ENCODE data around the gene FNIP1.
"Not testable (repeated sequence)": the region's sequence is repeated elsewhere in the genome, so short reads cannot be mapped to it uniquely, and the experiment has no call there.

FNIP1 gene

DNA sequence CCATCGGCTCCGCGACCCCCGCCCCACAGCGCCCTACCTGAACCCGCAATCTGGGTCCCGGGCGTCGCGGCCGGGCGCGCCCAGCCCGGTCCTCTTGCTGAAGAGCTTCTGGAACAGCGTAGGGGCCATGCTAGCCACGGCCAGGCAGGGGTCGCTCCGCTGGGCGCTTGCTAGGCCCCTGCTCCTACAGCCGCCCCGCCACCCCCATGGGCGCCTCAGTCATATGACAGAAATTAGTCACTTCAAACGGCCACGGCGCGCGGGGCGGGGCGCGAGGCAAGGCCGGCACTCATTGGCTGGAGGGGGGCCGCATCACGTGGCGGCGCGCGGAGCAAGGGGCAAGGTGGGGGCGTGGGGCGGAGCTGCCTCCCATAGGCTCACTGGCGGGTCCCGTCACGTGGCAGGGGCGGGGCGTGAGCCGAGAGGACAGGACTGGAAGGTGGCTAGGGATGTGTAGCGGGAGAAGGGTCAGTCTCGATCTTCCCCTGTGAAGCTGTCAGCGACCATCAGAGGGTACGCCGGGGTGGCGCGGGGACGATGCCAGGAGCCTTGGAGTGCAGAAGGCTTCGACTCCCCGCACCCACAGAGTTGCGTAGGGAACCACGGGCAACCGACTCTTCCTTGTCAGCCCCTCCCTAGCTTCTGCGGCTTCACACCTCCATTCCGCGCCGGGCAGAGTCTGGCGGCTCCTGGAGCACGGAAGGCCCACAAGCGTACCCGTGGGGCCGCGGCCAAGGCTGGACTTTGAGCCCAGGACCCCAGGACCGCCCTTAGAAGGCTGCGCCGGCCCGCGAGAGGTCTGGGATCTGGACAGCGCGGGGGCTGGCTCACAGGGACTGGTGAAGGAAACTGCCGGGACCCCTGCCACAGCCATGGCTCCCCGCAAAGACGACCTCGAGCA lies at the start of gene FNIP1:
TSS of gene FNIP1 (minus strand) at position 225 of the 901 bp plus-strand sequence. CDS start at position 129, 96 bp downstream.
- peak; percentile 95 for DNase-seq (ENCODE audit: low read depth)

DNA sequence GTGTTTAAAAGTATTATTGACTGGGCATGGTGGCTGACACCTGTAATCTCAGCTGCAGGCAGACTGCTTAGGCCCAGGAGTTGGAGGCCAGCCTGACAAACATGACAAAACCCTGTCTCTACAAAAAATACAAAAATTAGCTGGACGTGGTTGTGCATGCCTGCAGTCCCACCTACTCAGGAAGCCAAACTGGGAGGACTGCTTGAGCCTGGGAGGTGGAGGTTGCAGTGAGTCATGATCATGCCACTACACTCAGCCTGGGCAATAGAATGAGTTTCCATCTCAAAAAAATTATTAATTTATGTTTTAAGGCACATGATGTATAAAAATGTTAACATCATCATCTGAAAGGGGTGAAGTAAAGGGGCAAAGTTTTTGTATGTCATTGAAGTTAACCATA lies 49.7 kb upstream of the FNIP1 start:
- DNase-seq (ENCODE audit: low read depth), result no peak

DNA sequence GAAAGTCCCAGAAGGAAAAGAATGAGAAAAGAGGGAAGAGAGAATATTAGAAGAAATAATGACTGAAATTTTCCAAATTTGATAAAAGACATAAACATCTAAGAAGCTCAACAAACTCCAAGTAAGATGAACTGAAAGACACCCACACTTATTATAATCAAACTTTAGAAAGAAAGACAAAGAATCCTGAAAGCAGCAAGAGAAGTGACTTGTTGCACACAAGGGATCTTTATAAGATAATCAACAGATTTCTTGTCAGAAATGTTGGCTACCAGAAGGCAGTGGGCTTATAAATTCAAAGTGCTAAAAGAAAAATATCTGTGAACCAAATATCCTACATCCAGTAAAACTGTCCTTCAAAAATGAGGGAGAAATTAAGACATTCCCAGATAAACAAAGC lies 49.0 kb upstream of the FNIP1 start:
- no peak for DNase-seq (ENCODE audit: low read depth)

DNA sequence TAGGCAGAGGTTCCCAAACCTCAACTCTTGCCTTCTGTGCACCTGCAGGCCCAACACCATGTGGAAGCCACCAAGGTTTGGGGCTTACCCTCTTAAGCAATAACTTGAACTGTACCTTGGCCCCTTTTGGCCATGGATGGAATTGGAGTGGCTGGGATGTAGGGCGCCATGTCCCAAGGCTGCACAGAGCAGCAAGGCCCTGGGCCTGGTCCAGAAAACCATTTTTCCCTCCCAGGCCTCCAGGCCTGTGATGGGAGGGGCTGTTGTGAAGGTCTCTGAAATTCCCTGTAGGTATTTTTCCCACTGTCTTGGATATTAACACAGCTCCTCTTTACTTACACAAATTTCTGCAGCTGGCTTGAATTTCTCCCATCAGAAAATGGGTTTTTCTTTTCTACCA lies 46.2 kb upstream of the FNIP1 start:
- DNase-seq (ENCODE audit: low read depth), result not testable (repeated sequence)

DNA sequence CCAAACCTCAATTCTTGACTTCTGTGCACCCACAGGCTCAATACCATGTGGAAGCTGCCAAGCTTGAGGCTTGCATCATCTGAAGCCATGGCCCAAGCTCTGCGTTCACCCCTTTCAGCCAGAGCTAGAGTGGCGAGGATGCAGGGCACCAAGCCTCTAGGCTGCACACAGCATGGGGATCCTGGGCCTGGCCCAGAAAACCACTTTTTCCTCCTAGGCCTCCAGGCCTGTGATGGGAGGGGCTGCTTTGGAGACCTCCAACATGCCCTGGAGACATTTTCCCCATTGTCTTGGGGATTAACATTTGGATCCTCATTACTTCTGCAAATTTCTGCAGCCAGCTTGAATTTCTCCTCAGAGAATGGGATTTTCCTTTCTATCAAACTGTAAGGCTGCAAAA lies 35.9 kb upstream of the FNIP1 start:
- DNase-seq (ENCODE audit: low read depth), result not testable (repeated sequence)

DNA sequence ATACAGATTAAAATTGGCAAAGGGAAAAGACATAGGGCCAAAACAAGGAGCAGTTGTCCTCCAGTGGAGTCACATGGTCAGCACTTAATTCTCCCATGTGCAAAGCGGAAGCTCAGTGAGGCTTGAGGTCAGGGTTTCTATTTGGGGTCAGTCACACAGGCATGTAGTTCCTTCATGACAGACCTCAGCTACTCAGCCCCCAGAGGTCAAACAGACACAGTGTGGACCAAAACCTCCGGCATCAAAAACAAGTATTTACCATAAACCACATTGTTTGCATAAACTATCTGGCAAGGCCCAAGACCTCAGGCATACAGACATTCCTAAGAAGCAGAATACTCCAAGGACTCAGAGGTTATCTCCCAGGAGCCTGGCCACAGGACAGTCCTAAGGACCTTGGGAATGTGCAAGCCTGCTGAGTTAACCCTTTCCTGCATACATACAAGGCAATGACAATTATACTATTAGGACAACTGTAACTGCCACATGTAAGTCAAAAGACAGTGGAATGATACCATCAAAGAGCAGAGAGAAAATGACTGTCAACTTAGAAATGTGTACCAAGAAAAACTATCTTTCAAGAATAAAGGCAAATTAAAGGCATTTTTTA lies 28.7 kb upstream of the FNIP1 start:
- DNase-seq (ENCODE audit: low read depth), result no peak

DNA sequence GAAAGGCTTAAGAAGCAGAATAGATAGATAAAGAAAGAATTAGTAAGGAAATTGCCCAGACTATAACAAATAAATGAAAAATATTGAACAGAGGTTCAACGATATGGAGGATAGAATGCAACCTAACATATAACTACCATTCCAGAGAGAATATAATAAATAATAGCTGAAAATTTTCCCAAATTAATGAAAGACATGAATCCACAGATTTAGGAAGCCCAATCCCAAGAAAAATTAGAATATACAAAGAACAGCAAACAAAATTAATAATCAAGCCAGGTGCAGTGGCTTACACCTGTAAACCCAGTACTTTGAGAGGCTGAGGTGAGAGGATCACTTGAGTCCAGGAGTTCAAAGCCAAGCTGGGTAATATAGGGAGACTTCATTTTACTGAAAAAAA lies 27.8 kb upstream of the FNIP1 start:
- no peak for DNase-seq (ENCODE audit: low read depth)

DNA sequence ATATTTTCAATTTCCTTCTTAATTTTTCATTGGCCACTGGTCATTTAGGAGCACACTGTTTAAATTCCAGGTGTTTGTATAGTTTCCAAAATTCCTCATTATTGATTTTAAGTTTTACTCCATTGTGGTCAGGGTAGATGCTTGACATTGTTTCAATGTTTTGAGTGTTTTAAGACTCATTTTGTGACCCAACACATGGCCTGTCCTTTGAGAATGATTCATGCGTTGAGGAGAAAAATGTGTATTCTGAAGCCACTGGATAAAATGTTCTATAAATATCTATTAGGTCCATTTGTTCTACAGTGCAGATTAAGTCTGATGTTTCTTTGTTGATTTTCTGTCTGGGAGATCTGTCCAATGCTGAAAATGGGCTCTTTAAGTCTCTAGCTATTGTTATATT lies 24.4 kb upstream of the FNIP1 start:
- DNase-seq (ENCODE audit: low read depth), result no peak

DNA sequence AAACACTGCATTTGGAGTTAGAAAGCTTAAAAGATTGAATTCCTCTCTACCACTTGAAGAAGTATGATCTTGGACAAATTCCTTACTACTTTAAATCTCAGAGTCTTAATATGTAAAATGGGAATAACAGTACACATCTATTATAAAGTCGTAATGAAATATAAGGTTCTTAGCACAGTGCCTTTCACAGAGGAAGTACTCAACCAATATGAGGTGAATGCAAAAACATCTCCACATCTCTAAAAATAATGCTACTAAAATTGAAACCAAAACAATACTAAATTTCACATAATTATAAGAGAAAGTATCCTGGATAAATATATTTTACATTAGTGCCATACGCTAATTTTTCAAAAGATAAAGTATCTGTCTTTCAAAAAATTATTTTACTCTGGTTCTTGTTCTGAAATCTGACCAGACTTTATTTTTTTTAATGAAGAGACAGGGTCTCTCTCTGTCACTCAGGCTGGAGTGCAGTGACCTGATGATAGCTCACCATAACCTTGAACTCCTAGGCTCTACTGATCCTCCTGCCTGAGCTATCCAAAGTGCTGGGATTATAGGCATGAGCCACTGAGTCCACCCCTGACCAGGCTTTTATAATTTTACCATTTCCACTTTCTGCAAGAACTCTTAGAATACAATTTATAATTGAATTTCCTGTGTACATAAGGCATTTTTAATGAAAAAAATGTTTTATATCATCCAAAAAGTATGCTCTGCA lies 21.3 kb upstream of the FNIP1 start:
- DNase-seq (ENCODE audit: low read depth), result no peak

DNA sequence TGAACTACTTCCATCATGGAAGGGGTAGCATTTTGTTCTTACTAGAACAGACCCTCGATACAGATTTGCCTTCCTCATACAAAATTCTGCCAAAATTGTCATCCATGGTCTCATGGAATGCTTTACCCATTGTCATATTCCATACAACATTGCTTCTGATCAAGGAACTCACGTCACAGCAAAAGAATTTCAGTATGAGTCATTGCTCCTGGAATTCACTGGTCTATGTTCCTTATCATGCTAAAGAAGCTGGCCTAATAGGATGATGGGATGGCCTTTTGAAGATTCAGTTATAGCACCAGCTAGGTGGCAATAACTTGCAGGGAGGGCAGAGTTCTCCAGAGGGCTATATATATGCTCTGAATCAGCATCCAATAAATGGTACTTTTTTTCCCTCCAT lies 18.2 kb upstream of the FNIP1 start:
- DNase-seq (ENCODE audit: low read depth), result no peak

DNA sequence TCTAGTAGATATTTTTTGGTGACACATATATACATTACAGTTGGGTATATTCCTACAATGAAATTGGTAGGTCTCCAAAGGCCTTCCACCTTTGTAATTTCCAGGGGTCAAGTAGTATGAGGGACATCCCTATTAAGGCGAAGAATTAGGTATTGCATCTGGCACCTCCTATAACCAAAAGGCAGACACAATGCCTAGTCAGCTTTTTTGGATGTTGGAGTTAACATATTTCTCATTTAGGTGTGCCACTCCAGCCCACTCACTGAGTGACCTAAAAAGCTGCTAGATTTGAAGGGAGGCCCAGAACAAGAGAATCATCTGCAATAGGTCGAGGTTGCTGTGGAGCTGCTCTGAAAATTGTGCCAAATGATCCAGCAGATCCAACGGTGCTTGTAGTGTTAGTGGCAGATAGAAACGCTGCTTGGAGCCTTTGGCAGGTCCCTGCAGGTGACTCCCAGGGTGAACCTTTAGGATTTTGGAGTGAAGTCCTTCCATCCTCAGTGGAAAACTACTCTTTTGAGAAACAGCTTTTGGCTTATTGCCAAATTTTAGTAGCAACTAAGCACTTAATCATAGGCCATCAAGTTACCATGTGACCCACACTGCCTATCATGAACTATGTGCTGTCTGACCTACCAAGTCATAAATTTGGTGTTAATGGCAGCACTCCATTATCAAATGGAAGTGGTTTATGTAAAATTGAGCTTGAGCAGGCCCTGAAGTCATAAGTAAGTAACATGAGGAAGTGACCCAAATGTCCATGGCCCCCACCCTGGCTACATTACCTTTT lies 15.7 kb upstream of the FNIP1 start:
- no peak for DNase-seq (ENCODE audit: low read depth)

DNA sequence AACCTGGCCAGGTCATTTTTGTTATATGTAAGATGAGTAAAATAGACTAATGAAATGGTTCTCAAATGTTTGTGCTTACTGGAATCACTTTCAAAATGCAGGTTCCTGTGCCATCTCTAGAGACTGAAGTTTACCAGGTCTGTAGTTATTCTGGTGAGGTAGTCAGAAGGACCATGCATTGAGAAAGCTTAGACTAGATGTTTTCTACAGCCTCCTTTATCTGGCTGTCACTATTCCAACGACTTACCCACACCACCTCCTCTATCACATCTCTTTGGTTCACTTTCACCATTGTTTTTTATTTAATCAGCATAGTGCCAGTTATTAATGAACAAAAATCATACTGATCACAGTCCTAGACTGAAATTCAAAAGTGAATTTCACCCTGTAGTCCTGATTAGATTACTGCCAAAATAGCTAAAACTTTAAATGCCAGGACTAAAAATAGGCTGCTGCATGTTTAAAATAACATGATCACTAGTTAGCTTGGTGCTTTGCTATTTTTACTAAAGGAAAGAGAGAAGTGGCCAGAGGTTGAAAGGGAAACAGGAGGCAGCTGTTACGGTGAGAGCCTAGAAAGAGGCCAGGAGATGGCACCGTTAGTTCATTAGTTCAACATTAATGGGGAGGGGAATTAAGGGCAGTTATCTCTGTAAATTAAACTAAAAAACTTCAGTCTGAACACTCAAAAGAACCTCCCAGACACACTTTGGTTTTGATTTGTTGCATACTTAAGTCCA lies 13.9 kb upstream of the FNIP1 start:
- DNase-seq (ENCODE audit: low read depth), result no peak

DNA sequence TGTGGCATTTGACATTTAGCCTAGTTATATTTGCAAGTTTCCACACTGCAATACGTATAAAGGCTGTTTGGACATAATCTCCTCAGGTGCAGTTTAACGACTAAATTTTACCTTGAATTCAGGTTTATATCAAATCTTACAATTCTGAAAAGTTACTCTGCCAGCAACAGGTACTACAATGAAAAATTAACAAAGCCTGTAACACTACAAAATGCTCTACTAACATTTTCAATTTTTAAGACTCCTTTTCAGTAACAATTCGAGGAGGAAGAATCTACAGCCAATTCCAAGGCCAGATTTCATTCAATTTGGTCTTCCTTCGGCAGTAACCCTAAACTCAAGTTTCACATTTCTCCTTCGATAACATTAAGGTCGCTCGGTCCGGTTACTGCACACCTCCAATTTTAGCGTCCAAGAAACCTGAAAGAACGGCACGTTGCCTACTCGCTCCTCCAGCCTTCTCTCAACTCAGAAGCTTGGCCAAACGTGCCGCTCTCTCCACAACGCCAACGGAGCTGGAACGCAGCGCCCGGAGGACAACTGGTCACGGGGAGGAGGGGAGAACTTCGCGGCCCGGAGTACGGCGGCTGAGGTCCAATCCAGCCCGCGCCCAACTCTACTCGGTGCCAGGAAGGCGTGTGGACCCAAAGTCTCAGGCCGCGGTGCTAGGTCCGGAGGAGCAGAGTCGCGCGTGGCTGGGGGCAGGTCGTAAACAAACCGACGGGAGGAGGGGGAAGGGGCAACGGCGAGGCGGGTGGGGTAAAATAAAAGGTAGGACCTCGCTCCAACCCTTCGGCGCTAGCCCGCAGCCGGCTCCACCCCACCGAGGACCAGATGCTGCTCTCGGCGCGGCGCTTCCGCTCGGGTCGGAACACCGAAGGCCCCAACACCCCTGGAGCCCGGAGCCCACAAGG lies 681 bp downstream of the FNIP1 start:
- peak; percentile 9 for DNase-seq (ENCODE audit: low read depth)

DNA sequence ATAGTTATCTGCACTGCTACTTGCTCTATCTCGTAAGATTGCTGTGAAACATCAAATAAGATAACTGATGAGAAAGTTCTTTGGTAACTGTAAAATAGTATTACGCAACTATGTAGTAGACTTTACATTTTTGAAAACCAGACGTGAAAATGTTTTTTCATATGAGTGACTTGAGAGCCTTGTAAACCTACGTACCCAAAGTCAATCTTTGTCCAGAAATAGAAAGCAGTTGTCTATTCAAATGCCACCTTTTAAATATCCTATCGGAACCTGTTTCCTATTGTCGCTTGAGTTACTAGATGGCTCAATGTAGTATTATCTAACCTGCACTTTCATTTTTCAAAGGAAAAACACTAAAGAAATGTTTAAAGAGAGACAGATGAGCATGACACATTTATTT lies 1.6 kb downstream of the FNIP1 start:
- no peak for DNase-seq (ENCODE audit: low read depth)

DNA sequence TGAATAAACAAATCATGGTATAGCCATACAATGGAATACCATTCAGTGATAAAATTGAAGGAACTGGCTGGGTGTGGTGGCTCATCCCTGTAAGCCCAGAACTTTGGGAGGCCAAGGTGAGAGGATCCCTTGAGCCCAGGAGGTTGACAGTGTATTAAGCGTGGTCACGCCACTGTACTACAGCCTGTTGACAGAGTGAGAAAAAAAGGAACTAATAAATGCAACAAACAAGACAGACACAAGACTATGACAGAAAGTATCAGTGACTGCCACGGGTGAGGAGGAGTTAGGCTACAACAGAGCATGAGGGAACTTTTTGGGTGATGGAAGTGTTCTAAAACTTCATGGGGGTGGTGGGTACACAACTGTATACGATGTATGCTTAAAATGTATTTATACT lies 2.2 kb downstream of the FNIP1 start:
- DNase-seq (ENCODE audit: low read depth), result no peak

DNA sequence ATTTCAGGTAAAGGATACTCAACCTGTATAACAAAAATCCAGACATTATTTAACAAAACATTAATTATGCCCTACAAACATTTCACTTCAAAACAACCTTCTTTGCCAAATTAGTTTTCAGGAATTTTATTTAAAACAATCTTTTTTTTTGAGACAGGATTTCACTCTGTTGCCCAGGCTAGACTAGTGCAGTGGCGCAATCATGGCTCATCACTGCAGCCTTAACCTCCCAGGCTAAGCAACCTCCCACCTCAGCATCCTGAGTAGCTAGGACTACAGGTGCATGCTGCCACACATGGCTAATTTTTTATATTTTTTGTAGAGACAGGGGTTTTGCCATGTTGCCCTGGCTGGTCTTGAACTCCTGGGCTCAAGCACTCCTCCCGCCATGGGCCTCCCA lies 3.9 kb downstream of the FNIP1 start:
- DNase-seq (ENCODE audit: low read depth), result no peak

DNA sequence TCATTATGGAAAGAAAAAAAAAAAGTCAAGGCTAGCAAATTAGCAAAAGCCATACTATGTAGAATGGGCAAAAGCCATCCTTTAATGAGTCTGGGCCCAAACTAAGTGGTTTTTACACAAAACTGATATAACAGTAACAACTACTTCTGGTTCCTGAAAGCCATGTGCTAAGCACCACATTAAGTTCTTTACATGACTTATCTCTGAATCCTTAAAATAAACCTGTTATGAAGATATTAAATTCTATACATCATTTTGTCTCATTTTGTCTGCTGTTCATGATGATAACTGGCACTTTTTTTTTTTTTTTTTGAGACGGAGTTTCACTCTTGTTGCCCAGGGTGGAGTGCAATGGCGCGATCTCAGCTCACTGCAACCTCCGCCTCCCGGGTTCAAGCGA lies 5.0 kb downstream of the FNIP1 start:
- DNase-seq (ENCODE audit: low read depth), result no peak

DNA sequence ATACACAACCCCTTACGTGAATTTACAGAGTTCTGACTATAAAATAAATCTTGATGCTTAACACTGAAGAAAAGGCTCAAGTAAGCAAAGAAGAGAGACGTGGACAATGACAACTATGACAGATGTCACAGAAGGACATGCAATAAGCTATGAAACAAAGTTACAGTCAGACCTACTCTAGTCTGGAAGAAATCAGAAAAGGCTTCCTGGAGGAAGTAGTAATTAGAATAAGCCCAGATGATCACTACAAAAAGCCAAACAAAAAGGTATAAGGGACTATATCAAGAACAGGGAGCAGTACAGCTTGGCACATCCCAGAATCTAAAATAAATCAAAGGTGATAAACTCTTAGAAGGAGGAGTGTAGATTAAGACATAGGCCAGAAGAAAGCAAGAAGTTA lies 6.3 kb downstream of the FNIP1 start:
- no peak for DNase-seq (ENCODE audit: low read depth)

DNA sequence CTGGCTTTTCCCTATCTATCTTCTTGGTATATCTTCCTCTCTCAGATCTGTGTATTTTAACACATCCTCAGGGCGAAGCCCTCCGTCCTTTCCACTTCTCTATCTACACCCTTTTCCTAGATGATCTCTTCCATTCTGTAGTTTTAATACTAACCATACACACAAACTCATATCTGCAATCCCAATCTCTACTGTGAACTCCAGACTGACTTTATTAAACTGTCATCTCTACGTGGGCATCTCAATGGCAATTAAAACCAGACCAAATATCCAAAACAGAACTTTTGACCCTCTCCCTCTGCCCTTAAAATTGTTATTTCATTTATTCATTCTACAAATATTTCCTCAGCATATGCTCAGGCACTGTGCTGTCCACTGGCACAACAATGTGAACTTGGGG lies 7.1 kb downstream of the FNIP1 start:
- DNase-seq (ENCODE audit: low read depth), result no peak

DNA sequence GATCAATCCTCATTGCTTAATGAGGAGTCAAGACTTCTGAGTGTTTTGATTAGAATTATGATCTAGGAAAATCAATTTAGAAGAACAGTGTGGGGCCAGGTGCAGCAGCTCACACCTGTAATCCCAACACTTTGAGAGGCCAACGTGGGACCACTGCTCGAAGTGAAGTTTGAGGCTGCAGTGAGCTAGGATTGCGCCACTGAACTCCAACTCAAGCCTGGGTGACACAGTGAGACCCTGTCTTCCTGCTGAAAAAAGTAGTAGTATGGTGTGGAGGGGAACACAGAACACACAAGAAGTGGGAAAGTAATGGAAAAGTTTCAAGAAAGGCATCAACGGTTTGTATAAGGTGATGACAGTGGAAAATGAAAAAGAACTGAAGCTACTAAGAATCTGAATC lies 9.1 kb downstream of the FNIP1 start:
- no peak for DNase-seq (ENCODE audit: low read depth)

Measured in stimulated activated CD8-positive, alpha-beta memory T cell treated with anti-CD3 and anti-CD28 coated beads, Interleukin-15, amount 100 ng/mL, for 24 hours (primary cell).